Measurements from ENCODE around the gene ADIPOR2. TPM values are rescaled to one million over a fixed set of nuclear protein-coding genes. Genes with fewer than 3 reads are reported as not detected.

Gene ADIPOR2
- total RNA-seq, 2 experiments from 2014 or later, result 24.7 to 51.1 TPM

DNA sequence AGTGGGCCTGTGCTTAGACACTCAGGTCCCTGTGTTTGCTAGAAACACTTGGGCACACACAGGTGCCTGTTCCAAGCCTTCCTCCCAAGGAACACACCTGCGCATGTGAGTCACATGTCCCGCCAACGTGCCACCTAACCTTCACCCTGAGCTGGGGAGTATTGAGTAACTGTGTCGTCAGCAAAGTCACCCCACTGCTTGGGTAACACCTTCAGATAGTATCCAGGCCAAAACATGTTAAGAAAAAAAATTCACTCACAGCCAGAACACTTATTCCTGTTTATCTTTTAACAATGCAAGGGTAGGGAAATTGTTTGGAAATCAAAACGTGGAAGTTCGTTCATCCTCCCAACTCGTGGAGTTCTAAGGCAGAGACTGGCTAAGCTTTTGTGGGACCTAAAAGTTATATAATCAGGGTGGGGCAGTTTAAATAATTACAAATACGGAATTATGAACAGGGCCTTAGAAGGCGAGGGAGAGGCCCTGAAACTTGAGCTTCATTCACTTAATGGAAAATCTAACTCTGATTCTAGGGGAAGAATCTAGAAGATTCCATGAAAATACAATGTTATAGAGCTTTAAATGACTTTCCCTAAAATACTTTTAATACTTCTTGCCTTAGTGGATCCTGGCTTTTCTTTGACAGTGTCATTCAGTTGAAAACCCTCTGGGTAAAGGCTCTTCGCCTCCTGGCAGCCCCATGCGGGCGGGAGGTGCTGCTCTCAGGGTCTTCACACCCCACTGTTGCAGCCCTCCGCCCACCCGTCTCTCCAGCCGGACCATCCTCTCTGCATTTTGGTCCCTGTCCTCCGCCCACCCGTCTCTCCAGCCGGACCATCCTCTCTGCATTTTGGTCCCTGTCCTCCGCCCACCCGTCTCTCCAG, 30.3 kb upstream of the ADIPOR2 start:
- Histone ChIP-seq H3K4me2 (ENCODE audit: low read length) (no peak overlapping the region), H3K9me3 (ENCODE audit: low read length) (no peaks in the 10 kb centered on the region), H3K27ac (ENCODE audit: low read depth, low read length, poor library complexity, severe bottlenecking) (no peak overlapping the region), H3K79me2 (ENCODE audit: insufficient read depth, low read depth, low read length) (no peaks in the 10 kb centered on the region), H3K4me1 (ENCODE audit: insufficient read depth, low read length, poor library complexity, severe bottlenecking) (peaks cover 7% of the 10 kb centered on the region), H3K4me3 (ENCODE audit: low read depth, low read length, poor library complexity, severe bottlenecking) (no peak overlapping the region), H2AFZ (ENCODE audit: low read length) (no peak overlapping the region), H3K9me2 (ENCODE audit: insufficient read depth, low read length) (no peaks in the 10 kb centered on the region), H4K20me1 (ENCODE audit: insufficient read depth, low read length) (no peaks in the 10 kb centered on the region), H3K36me3 (ENCODE audit: insufficient read depth, low read length) (no peaks in the 10 kb centered on the region)
- intact Hi-C loops (cut with micrococcal nuclease; ENCODE audit: unreplicated experiment), result no loop called here
- ChIA-PET CTCF (ENCODE audit: unreplicated experiment) (no interaction called here), POLR2A (interaction anchor here (0.7 to 2.3 kb wide), 4 partner anchors 10 to 130 kb away, joined by 3 to 10 read pairs (median 4); no protein-coding TSS in a partner anchor)
- TF ChIP-seq, protein P1, sequence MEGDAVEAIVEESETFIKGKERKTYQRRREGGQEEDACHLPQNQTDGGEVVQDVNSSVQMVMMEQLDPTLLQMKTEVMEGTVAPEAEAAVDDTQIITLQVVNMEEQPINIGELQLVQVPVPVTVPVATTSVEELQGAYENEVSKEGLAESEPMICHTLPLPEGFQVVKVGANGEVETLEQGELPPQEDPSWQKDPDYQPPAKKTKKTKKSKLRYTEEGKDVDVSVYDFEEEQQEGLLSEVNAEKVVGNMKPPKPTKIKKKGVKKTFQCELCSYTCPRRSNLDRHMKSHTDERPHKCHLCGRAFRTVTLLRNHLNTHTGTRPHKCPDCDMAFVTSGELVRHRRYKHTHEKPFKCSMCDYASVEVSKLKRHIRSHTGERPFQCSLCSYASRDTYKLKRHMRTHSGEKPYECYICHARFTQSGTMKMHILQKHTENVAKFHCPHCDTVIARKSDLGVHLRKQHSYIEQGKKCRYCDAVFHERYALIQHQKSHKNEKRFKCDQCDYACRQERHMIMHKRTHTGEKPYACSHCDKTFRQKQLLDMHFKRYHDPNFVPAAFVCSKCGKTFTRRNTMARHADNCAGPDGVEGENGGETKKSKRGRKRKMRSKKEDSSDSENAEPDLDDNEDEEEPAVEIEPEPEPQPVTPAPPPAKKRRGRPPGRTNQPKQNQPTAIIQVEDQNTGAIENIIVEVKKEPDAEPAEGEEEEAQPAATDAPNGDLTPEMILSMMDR (conservative IDR thresholded peaks at IDR 0.05; ENCODE audit: low read length), result no peak
- no peak for TF ChIP-seq EZH2phosphoT487 (IDR thresholded peaks at IDR 0.05; ENCODE audit: borderline replicate concordance, low read depth, low read length)
- BruUV-seq (replicated peaks), result no TSS peak
- no peak for DNase-seq (ENCODE audit: low spot score)

DNA sequence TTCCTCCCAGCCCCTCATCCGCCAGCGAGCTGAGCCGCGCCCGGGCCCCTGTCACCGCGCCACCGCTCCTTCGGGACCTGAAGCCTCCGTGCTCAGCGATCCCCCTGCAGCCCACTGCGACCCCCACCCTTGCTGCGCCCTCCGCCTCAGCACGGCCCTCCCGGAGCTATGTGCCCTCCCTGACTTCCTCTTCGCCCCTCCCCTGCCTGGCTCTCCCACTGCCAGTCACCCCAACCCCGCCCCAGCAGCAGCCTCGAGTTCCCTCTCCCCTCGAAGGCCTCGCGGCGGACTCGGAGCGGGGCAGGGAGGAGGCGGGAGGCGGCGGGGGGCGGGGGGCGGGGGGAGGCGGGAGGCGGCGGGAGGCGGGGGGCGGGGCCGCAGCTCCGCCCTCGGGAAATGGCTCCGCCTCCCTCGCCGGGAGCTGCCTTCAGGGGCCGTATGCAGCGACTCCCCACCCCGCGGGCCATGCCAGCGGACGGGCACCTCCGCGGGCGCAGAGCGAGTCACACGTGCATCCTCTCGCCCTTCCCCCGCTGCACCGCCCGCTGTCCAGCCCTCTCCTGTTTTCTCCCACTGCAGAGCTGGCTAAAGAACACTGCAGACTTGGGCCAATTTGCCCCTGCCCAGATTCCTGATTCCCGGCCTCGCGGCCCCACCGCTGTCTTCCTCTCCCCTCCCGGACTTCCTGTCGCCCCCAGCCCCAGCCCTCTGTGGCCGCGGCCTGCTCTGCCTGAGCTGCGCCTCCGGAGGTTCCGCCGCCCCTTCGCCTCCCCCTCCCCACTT, 29.1 kb upstream of the ADIPOR2 start:
- Histone ChIP-seq H3K9me3 (ENCODE audit: low read length) (no peaks in the 10 kb centered on the region), H2AFZ (ENCODE audit: low read length) (peak overlapping the region; percentile 5; the same call in 1 of the 2 replicates), H3K79me2 (ENCODE audit: insufficient read depth, low read depth, low read length) (no peaks in the 10 kb centered on the region), H3K27ac (ENCODE audit: low read depth, low read length, poor library complexity, severe bottlenecking) (peak overlapping the region; percentile 9), H4K20me1 (ENCODE audit: insufficient read depth, low read length) (no peaks in the 10 kb centered on the region), H3K4me1 (ENCODE audit: insufficient read depth, low read length, poor library complexity, severe bottlenecking) (peaks cover 7% of the 10 kb centered on the region), H3K9me2 (ENCODE audit: insufficient read depth, low read length) (no peaks in the 10 kb centered on the region), H3K4me3 (ENCODE audit: low read depth, low read length, poor library complexity, severe bottlenecking) (peak overlapping the region; percentile 62), H3K4me2 (ENCODE audit: low read length) (peak overlapping the region; percentile 64), H3K36me3 (ENCODE audit: insufficient read depth, low read length) (no peaks in the 10 kb centered on the region)
- intact Hi-C loops (cut with micrococcal nuclease; ENCODE audit: unreplicated experiment), result no loop called here
- ChIA-PET POLR2A (interaction anchor here (0.6 to 2.3 kb wide), 4 partner anchors 9 to 29 kb away, joined by 3 to 10 read pairs (median 4); partner anchors contain the start of gene ADIPOR2), CTCF (ENCODE audit: unreplicated experiment) (interaction anchor here (0.6 kb wide), 1 partner anchor 9 kb away, joined by 3 read pairs; no protein-coding TSS in a partner anchor)
- no TSS peak for BruUV-seq (replicated peaks)
- DNase-seq (ENCODE audit: low spot score), result peak; percentile 91
- TF ChIP-seq, protein P1 (conservative IDR thresholded peaks at IDR 0.05; ENCODE audit: low read length), result no peak
- no peak for TF ChIP-seq EZH2phosphoT487 (IDR thresholded peaks at IDR 0.05; ENCODE audit: borderline replicate concordance, low read depth, low read length)
